ENCODE data around the gene IL2RA.
A peak's percentile ranks its signal among the peaks of the same experiment; 100 is the strongest.
"Not testable (repeated sequence)": the region's sequence is repeated elsewhere in the genome, so short reads cannot be mapped to it uniquely, and the experiment has no call there.

The IL2RA gene

GRCh38 chr10:6064726-6065125, 2.6 kb upstream of the IL2RA start:
- not testable (repeated sequence) for H3K9ac ChIP-seq (ENCODE audit: low read length); H3K36me3 ChIP-seq (ENCODE audit: control insufficient read depth, insufficient read depth, low read length); H3K27me3 ChIP-seq (ENCODE audit: control insufficient read depth, insufficient read depth, low read length); H3K4me1 ChIP-seq (ENCODE audit: control insufficient read depth, insufficient read depth, low read length); H3K4me3 ChIP-seq (ENCODE audit: low read length); H3K27ac ChIP-seq (ENCODE audit: low read depth, low read length)

- Histone ChIP-seq H3K36me3 (ENCODE audit: control insufficient read depth, insufficient read depth, low read length) (no peaks in the 10 kb centered on the region), H3K27me3 (ENCODE audit: control insufficient read depth, insufficient read depth, low read length) (no peaks in the 10 kb centered on the region), H3K27ac (ENCODE audit: low read depth, low read length) (no peak overlapping the region), H3K9ac (ENCODE audit: low read length) (no peak overlapping the region), H3K4me1 (ENCODE audit: control insufficient read depth, insufficient read depth, low read length) (no peaks in the 10 kb centered on the region), H3K4me3 (ENCODE audit: low read length) (no peak overlapping the region)
Measured at GRCh38 chr10:6064119-6064518, 2.0 kb upstream of the IL2RA start.

- Histone ChIP-seq H3K9ac (ENCODE audit: low read length) (no peak overlapping the region), H3K27ac (ENCODE audit: low read depth, low read length) (no peak overlapping the region), H3K36me3 (ENCODE audit: control insufficient read depth, insufficient read depth, low read length) (no peaks in the 10 kb centered on the region), H3K4me3 (ENCODE audit: low read length) (no peak overlapping the region), H3K27me3 (ENCODE audit: control insufficient read depth, insufficient read depth, low read length) (no peaks in the 10 kb centered on the region), H3K4me1 (ENCODE audit: control insufficient read depth, insufficient read depth, low read length) (no peaks in the 10 kb centered on the region)
Measured at GRCh38 chr10:6061056-6061455, 1.1 kb downstream of the IL2RA start.

GRCh38 chr10:6059506-6059905, 2.7 kb downstream of the IL2RA start:
- no peaks in the 10 kb centered on the region for H3K36me3 ChIP-seq (ENCODE audit: control insufficient read depth, insufficient read depth, low read length)
- no peaks in the 10 kb centered on the region for H3K27me3 ChIP-seq (ENCODE audit: control insufficient read depth, insufficient read depth, low read length)
- no peak overlapping the region for H3K9ac ChIP-seq (ENCODE audit: low read length)
- no peaks in the 10 kb centered on the region for H3K4me1 ChIP-seq (ENCODE audit: control insufficient read depth, insufficient read depth, low read length)
- no peak overlapping the region for H3K4me3 ChIP-seq (ENCODE audit: low read length)
- no peak overlapping the region for H3K27ac ChIP-seq (ENCODE audit: low read depth, low read length)

- Histone ChIP-seq H3K36me3 (ENCODE audit: control insufficient read depth, insufficient read depth, low read length) (no peaks in the 10 kb centered on the region), H3K4me1 (ENCODE audit: control insufficient read depth, insufficient read depth, low read length) (no peaks in the 10 kb centered on the region), H3K27ac (ENCODE audit: low read depth, low read length) (no peak overlapping the region), H3K9ac (ENCODE audit: low read length) (no peak overlapping the region), H3K4me3 (ENCODE audit: low read length) (no peak overlapping the region), H3K27me3 (ENCODE audit: control insufficient read depth, insufficient read depth, low read length) (no peaks in the 10 kb centered on the region)
Measured at GRCh38 chr10:6058682-6059475, 3.3 kb downstream of the IL2RA start.

- H3K9ac ChIP-seq (ENCODE audit: low read length): no peak overlapping the region
- no peaks in the 10 kb centered on the region for H3K36me3 ChIP-seq (ENCODE audit: control insufficient read depth, insufficient read depth, low read length)
- H3K4me1 ChIP-seq (ENCODE audit: control insufficient read depth, insufficient read depth, low read length): no peaks in the 10 kb centered on the region
- H3K27ac ChIP-seq (ENCODE audit: low read depth, low read length): no peak overlapping the region
- H3K4me3 ChIP-seq (ENCODE audit: low read length): no peak overlapping the region
- no peaks in the 10 kb centered on the region for H3K27me3 ChIP-seq (ENCODE audit: control insufficient read depth, insufficient read depth, low read length)
Measured at GRCh38 chr10:6056411-6057135, 5.6 kb downstream of the IL2RA start.

GRCh38 chr10:6055929-6056328, 6.2 kb downstream of the IL2RA start:
- no peaks in the 10 kb centered on the region for H3K36me3 ChIP-seq (ENCODE audit: control insufficient read depth, insufficient read depth, low read length)
- no peak overlapping the region for H3K9ac ChIP-seq (ENCODE audit: low read length)
- no peak overlapping the region for H3K27ac ChIP-seq (ENCODE audit: low read depth, low read length)
- H3K4me3 ChIP-seq (ENCODE audit: low read length): no peak overlapping the region
- no peaks in the 10 kb centered on the region for H3K4me1 ChIP-seq (ENCODE audit: control insufficient read depth, insufficient read depth, low read length)
- no peaks in the 10 kb centered on the region for H3K27me3 ChIP-seq (ENCODE audit: control insufficient read depth, insufficient read depth, low read length)

- no peak overlapping the region for H3K4me3 ChIP-seq (ENCODE audit: low read length)
- no peaks in the 10 kb centered on the region for H3K4me1 ChIP-seq (ENCODE audit: control insufficient read depth, insufficient read depth, low read length)
- no peak overlapping the region for H3K9ac ChIP-seq (ENCODE audit: low read length)
- H3K27ac ChIP-seq (ENCODE audit: low read depth, low read length): no peak overlapping the region
- H3K36me3 ChIP-seq (ENCODE audit: control insufficient read depth, insufficient read depth, low read length): no peaks in the 10 kb centered on the region
- no peaks in the 10 kb centered on the region for H3K27me3 ChIP-seq (ENCODE audit: control insufficient read depth, insufficient read depth, low read length)
Measured at GRCh38 chr10:6054884-6055283, 7.3 kb downstream of the IL2RA start.

- H3K27ac ChIP-seq (ENCODE audit: low read depth, low read length): no peak overlapping the region
- no peak overlapping the region for H3K9ac ChIP-seq (ENCODE audit: low read length)
- H3K27me3 ChIP-seq (ENCODE audit: control insufficient read depth, insufficient read depth, low read length): no peaks in the 10 kb centered on the region
- H3K4me3 ChIP-seq (ENCODE audit: low read length): no peak overlapping the region
- H3K4me1 ChIP-seq (ENCODE audit: control insufficient read depth, insufficient read depth, low read length): no peaks in the 10 kb centered on the region
- H3K36me3 ChIP-seq (ENCODE audit: control insufficient read depth, insufficient read depth, low read length): no peaks in the 10 kb centered on the region
Measured at GRCh38 chr10:6053816-6054631, 8.1 kb downstream of the IL2RA start.

- Histone ChIP-seq H3K9ac (ENCODE audit: low read length) (no peak overlapping the region), H3K4me3 (ENCODE audit: low read length) (no peak overlapping the region), H3K27ac (ENCODE audit: low read depth, low read length) (no peak overlapping the region), H3K4me1 (ENCODE audit: control insufficient read depth, insufficient read depth, low read length) (no peaks in the 10 kb centered on the region), H3K27me3 (ENCODE audit: control insufficient read depth, insufficient read depth, low read length) (no peaks in the 10 kb centered on the region), H3K36me3 (ENCODE audit: control insufficient read depth, insufficient read depth, low read length) (no peaks in the 10 kb centered on the region)
Measured at GRCh38 chr10:6053303-6053702, 8.9 kb downstream of the IL2RA start.

- no peaks in the 10 kb centered on the region for H3K4me1 ChIP-seq (ENCODE audit: control insufficient read depth, insufficient read depth, low read length)
Measured at GRCh38 chr10:6052247-6053221, 9.6 kb downstream of the IL2RA start.

More at GRCh38 chr10:6052247-6053221, 9.6 kb downstream of the IL2RA start:
- H3K36me3 ChIP-seq (ENCODE audit: control insufficient read depth, insufficient read depth, low read length): no peaks in the 10 kb centered on the region
- H3K27ac ChIP-seq (ENCODE audit: low read depth, low read length): no peak overlapping the region
- peak overlapping the region; percentile 24 for H3K4me3 ChIP-seq (ENCODE audit: low read length)
- H3K9ac ChIP-seq (ENCODE audit: low read length): no peak overlapping the region
- H3K27me3 ChIP-seq (ENCODE audit: control insufficient read depth, insufficient read depth, low read length): no peaks in the 10 kb centered on the region

All from rectal smooth muscle tissue (tissue), 1 donor.